BLaER1 treated with 17β-estradiol and CSF1 and Interleukin-3, amounts not matched to agents 10 nM and 100 nM (cell line): ENCODE measurements around the gene FANCE.

Source experiments
- H3K27ac ChIP-seq, 11 experiments: shearing (Covaris generic); formaldehyde crosslinking; 2 replicates each; pipeline ENCODE4 v1.8.1; 2022
- H3K27me3 ChIP-seq, 11 experiments: shearing (Covaris generic); formaldehyde crosslinking; 2 replicates each; pipeline ENCODE4 v1.8.1; 2022
- H3K36me3 ChIP-seq, 11 experiments: shearing (Covaris generic); formaldehyde crosslinking; 2 replicates each; pipeline ENCODE4 v1.8.1; 2022
- H3K4me1 ChIP-seq, 10 experiments: shearing (Covaris generic); formaldehyde crosslinking; 2 replicates each; pipeline ENCODE4 v1.8.1; 2022
- H3K4me2 ChIP-seq, 11 experiments: shearing (Covaris generic); formaldehyde crosslinking; 2 replicates each; pipeline ENCODE4 v1.8.1; 2022
- H3K4me3 ChIP-seq, 10 experiments: shearing (Covaris generic); formaldehyde crosslinking; 2 replicates each; pipeline ENCODE4 v1.8.1; 2022
- H3K9ac ChIP-seq, 11 experiments: shearing (Covaris generic); formaldehyde crosslinking; 2 replicates each; pipeline ENCODE4 v1.8.1; 2022
- H3K9me3 ChIP-seq, 11 experiments: shearing (Covaris generic); formaldehyde crosslinking; replicated peaks in 1 of 11; 2 replicates each; pipeline ENCODE4 v1.8.1; 2022
- H4K20me1 ChIP-seq, 11 experiments: shearing (Covaris generic); formaldehyde crosslinking; 2 replicates each; pipeline ENCODE4 v1.8.1; 2022
- Cebpa-rat ChIP-seq, 11 experiments: shearing (Covaris generic); IDR thresholded peaks; 2 replicates each; pipeline ENCODE4 v1.8.1; 2022

FANCE gene

GRCh38 chr6:35483490-35483889 lies 31.4 kb downstream of the FANCE start:
- H3K9ac ChIP-seq = no peak overlapping the region
- no peaks in the 10 kb centered on the region for H3K36me3 ChIP-seq
- H3K9me3 ChIP-seq = no peaks in the 10 kb centered on the region

GRCh38 chr6:35483893-35484645 lies 31.9 kb downstream of the FANCE start:
- Histone ChIP-seq H3K27me3 (no peaks in the 10 kb centered on the region), H3K4me2 (peak overlapping the region in 3 of 11 experiments; percentile 12 to 46 (median 19); a peak in 3 of 22 replicates)

More at GRCh38 chr6:35483490-35483889, 31.4 kb downstream of the FANCE start:
- peaks cover 11 to 41% (median 20%) of the 10 kb centered on the region in 10 experiments for H3K4me1 ChIP-seq
- no peak for TF ChIP-seq Cebpa-rat (IDR thresholded peaks at IDR 0.05)
- no peaks in the 10 kb centered on the region for H3K27me3 ChIP-seq
- peak overlapping the region in 2 of 11 experiments; percentile 12 to 19; a peak in 1 of 22 replicates for H3K4me2 ChIP-seq
- no peak overlapping the region for H3K4me3 ChIP-seq
- peaks cover 0 to 28% (median 0%) of the 10 kb centered on the region in 11 experiments; a peak in 4 of 22 replicates for H4K20me1 ChIP-seq
- H3K27ac ChIP-seq = no peak overlapping the region

GRCh38 chr6:35484921-35485392 lies 32.8 kb downstream of the FANCE start:
- peak overlapping the region in 4 of 11 experiments; percentile 5 to 46 (median 14); a peak in 6 of 22 replicates for H3K4me2 ChIP-seq
- H3K4me1 ChIP-seq = peaks cover 15 to 48% (median 25%) of the 10 kb centered on the region in 10 experiments
- no peak overlapping the region for H3K9ac ChIP-seq
- no peaks in the 10 kb centered on the region for H3K27me3 ChIP-seq
- H4K20me1 ChIP-seq = peaks cover 0 to 31% (median 0%) of the 10 kb centered on the region in 11 experiments; a peak in 4 of 22 replicates
- H3K4me3 ChIP-seq = no peak overlapping the region
- H3K36me3 ChIP-seq = no peaks in the 10 kb centered on the region
- no peaks in the 10 kb centered on the region for H3K9me3 ChIP-seq
- no peak for TF ChIP-seq Cebpa-rat (IDR thresholded peaks at IDR 0.05)
- H3K27ac ChIP-seq = no peak overlapping the region

More at GRCh38 chr6:35483893-35484645, 31.9 kb downstream of the FANCE start:
- no peaks in the 10 kb centered on the region for H3K36me3 ChIP-seq
- H3K4me3 ChIP-seq = no peak overlapping the region
- no peaks in the 10 kb centered on the region for H3K9me3 ChIP-seq
- peaks cover 15 to 46% (median 24%) of the 10 kb centered on the region in 10 experiments for H3K4me1 ChIP-seq
- H3K9ac ChIP-seq = no peak overlapping the region
- H3K27ac ChIP-seq = no peak overlapping the region
- H4K20me1 ChIP-seq = peaks cover 0 to 31% (median 0%) of the 10 kb centered on the region in 11 experiments; a peak in 5 of 22 replicates
- TF ChIP-seq Cebpa-rat (IDR thresholded peaks at IDR 0.05) = no peak

GRCh38 chr6:35485402-35485877 lies 33.3 kb downstream of the FANCE start:
- no peak for TF ChIP-seq Cebpa-rat (IDR thresholded peaks at IDR 0.05)
- Histone ChIP-seq H4K20me1 (peaks cover 0 to 34% (median 0%) of the 10 kb centered on the region in 11 experiments; a peak in 5 of 22 replicates), H3K4me1 (peaks cover 15 to 53% (median 27%) of the 10 kb centered on the region in 10 experiments), H3K27me3 (peaks cover 0 to 2% (median 0%) of the 10 kb centered on the region in 11 experiments; a peak in 5 of 22 replicates), H3K27ac (no peak overlapping the region), H3K4me3 (no peak overlapping the region), H3K4me2 (peak overlapping the region in 4 of 11 experiments; percentile 5 to 46 (median 14); a peak in 5 of 22 replicates), H3K9me3 (no peaks in the 10 kb centered on the region), H3K36me3 (no peaks in the 10 kb centered on the region), H3K9ac (no peak overlapping the region)

DNA sequence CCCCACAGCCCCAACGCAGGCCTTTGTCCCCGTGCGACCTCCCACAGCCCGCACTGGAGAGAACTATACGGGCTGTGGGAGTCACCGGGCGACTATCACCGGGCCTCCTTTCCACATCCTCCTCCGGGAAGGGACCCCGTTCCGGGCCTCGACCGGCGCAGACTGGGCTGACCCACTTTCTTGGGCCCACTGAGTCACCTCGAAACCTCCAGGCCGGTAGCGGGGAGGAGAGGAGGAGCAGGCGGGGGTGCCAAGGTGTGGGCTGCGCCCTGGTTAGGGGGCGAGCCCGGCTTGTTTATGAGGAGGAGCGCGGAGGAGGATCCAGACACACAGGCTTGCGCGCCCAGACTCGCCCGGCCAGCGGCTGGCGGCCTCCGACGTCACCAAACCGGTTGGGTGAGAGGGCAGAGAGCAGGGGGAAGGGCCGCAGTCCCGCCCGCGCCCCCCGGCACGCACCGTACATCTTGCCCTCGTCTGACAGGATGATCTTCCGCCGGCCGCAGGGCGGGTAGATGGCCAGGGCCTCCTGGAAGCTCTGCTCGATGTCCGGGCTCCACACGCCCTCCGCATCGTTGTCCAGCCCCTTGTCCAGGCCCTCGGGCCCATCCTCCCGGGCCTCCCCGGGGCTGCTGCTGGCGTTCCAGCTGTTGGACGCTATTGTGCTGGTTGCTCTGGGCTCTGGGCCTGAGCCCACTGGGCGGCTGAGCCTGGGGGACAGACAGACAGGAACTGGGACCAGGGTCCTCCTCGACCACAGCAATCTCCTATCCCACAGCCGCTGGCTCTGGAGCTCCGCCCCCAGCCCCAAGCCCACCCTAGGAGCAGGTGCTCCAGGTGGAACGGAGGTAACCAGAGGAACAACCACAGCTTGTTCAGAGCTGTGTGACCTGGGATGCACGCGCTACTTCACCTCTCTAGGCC lies 34.1 kb downstream of the FANCE start:
- Histone ChIP-seq H3K36me3 (no peaks in the 10 kb centered on the region), H4K20me1 (peaks cover 0 to 42% (median under 1%) of the 10 kb centered on the region in 11 experiments; a peak in 12 of 22 replicates), H3K4me1 (peaks cover 22 to 61% (median 32%) of the 10 kb centered on the region in 10 experiments), H3K27me3 (peaks cover 0 to 11% (median 0%) of the 10 kb centered on the region in 11 experiments; a peak in 7 of 22 replicates), H3K9me3 (no peaks in the 10 kb centered on the region), H3K27ac (no peak overlapping the region), H3K4me2 (no peak overlapping the region), H3K9ac (no peak overlapping the region), H3K4me3 (no peak overlapping the region)
- no peak for TF ChIP-seq Cebpa-rat (IDR thresholded peaks at IDR 0.05)

- Histone ChIP-seq H3K27me3 (peaks cover 0 to 27% (median 0%) of the 10 kb centered on the region in 11 experiments; a peak in 7 of 22 replicates), H3K27ac (peak overlapping the region in 5 of 11 experiments; percentile 44 to 63 (median 50); a peak in 9 of 22 replicates), H3K9ac (peak overlapping the region in 4 of 11 experiments; percentile 3 to 44 (median 13); a peak in 4 of 22 replicates), H3K4me1 (peaks cover 38 to 77% (median 48%) of the 10 kb centered on the region in 10 experiments), H3K4me3 (no peak overlapping the region), H3K4me2 (peak overlapping the region; percentile 41 to 85 (median 73)), H4K20me1 (peaks cover 0 to 58% (median 17%) of the 10 kb centered on the region in 11 experiments; a peak in 18 of 22 replicates), H3K9me3 (no peaks in the 10 kb centered on the region), H3K36me3 (no peaks in the 10 kb centered on the region)
- TF ChIP-seq Cebpa-rat (IDR thresholded peaks at IDR 0.05) = no peak
These were observed 35.7 kb downstream of the FANCE start for GRCh38 chr6:35487658-35488516.

DNA sequence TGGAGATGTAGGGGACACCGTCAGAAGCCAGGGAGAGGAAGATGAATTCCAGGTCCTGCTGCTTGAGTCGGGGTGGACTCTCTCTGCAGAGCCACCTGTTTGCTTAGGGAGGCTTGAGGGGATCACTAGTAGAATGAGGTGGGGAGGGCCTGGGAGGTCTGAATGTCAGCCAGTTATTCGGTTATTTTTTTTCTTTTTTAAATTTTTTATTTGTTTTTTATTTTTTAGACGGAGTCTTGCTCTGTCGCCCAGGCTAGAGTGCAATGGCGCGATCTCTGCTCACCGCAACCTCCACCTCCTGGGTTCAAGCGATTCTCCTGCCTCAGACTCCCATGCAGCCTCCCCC lies 36.4 kb downstream of the FANCE start:
- H4K20me1 ChIP-seq = peaks cover 0 to 64% (median 23%) of the 10 kb centered on the region in 11 experiments; a peak in 18 of 22 replicates
- peaks cover 0 to 33% (median 0%) of the 10 kb centered on the region in 11 experiments; a peak in 7 of 22 replicates for H3K27me3 ChIP-seq
- H3K9ac ChIP-seq = peak overlapping the region in 1 of 11 experiments; percentile 3; a peak in 1 of 22 replicates
- peak overlapping the region in 4 of 11 experiments; percentile 29 to 63 (median 47); a peak in 4 of 22 replicates for H3K27ac ChIP-seq
- no peak overlapping the region for H3K4me3 ChIP-seq
- H3K4me2 ChIP-seq = peak overlapping the region; percentile 41 to 85 (median 73)
- H3K36me3 ChIP-seq = no peaks in the 10 kb centered on the region
- TF ChIP-seq Cebpa-rat (IDR thresholded peaks at IDR 0.05) = no peak
- no peaks in the 10 kb centered on the region for H3K9me3 ChIP-seq
- H3K4me1 ChIP-seq = peaks cover 44 to 80% (median 54%) of the 10 kb centered on the region in 10 experiments
